Endothelial cell of umbilical vein (primary cell): ENCODE measurements around the gene SLC31A2. TPM values are rescaled to one million over a fixed set of nuclear protein-coding genes. Genes with fewer than 3 reads are reported as not detected.

Experiments
- BruUV-seq: library from RNA; stranded (reverse); fragments of 400-500 nt; replicated peaks from 2 replicates; lab custom pipeline; 2021; lab: Mats Ljungman, UMichigan
- CTCF ChIA-PET: fragments of 300-600, 350-600 bp; sonication (Branson Sonifier 250); formaldehyde crosslinking; loops from one replicate; lab custom pipeline; 2021; ENCODE audit warnings: antibody characterized with exemption, inconsistent platforms; lab: Charles Lee
- POLR2A ChIA-PET: fragments of 300-600, 350-600 bp; sonication (Branson Sonifier 250); formaldehyde crosslinking; loops from one replicate; lab custom pipeline; 2021; ENCODE audit warnings: antibody characterized with exemption, inconsistent platforms; lab: Charles Lee
- DNase-seq: peaks from one replicate; pipeline ENCODE4 v3.0.0-alpha.2; 2011; ENCODE audit warnings: low read depth, low spot score
- FAIRE-seq: peaks from 2 replicates; lab custom pipeline; 2011; peaks lifted over from hg19 to GRCh38; lab: Jason Lieb, UNC
- H2AFZ ChIP-seq: 2 replicates; pipeline ENCODE4 v1.6.0; 2012; ENCODE audit warnings: low read depth, low read length, control low read depth, inconsistent platforms
- H3K27ac ChIP-seq: 2 replicates; pipeline ENCODE4 v1.5.1; 2011; ENCODE audit warnings: low read depth, mild to moderate bottlenecking, control low read depth, low read length, moderate library complexity; ENCODE audit not compliant: insufficient read depth
- H3K27me3 ChIP-seq, 2 experiments: 2 replicates each; pipeline versions ENCODE4 v1.6.0 to v1.6.1; 2011; ENCODE audit warnings: low read length in 2 of 2, mixed read lengths in 1 of 2; ENCODE audit not compliant: control insufficient read depth in 2 of 2, insufficient read depth in 2 of 2
- H3K36me3 ChIP-seq, 2 experiments: 2 replicates in 1 of 2; 3 replicates in 1 of 2; pipeline ENCODE4 v1.5.1; 2011; ENCODE audit warnings: low read length in 2 of 2, mild to moderate bottlenecking in 1 of 2, moderate library complexity in 1 of 2; ENCODE audit not compliant: control insufficient read depth in 2 of 2, insufficient read depth in 2 of 2; ENCODE audit errors: extremely low read depth in 1 of 2
- H3K4me1 ChIP-seq: 3 replicates; pipeline ENCODE4 v1.5.1; 2011; ENCODE audit warnings: mild to moderate bottlenecking, low read length; ENCODE audit not compliant: control insufficient read depth, insufficient read depth; ENCODE audit errors: extremely low read depth
- H3K4me2 ChIP-seq: 2 replicates; pipeline ENCODE4 v1.6.1; 2011; ENCODE audit warnings: low read length, control low read depth, mixed read lengths; ENCODE audit not compliant: insufficient read depth
- H3K4me3 ChIP-seq, 3 experiments: fragments of 200-600 bp in 1 of 3; sonication (generic), shearing (Covaris generic) in 1 of 3; replicated peaks in 1 of 3; 2 replicates each; pipeline ENCODE4 v1.5.1; 2011 to 2016; ENCODE audit warnings: control low read depth in 3 of 3, low read length in 3 of 3, mild to moderate bottlenecking in 2 of 3, inconsistent platforms in 1 of 3, low read depth in 1 of 3, moderate library complexity in 1 of 3; ENCODE audit not compliant: insufficient read depth in 1 of 3
- H3K79me2 ChIP-seq: 2 replicates; pipeline ENCODE4 v1.6.0; 2012; ENCODE audit warnings: low read length, inconsistent platforms; ENCODE audit not compliant: control insufficient read depth, insufficient read depth
- H3K9ac ChIP-seq: replicated peaks from 2 replicates; pipeline ENCODE3; 2011; ENCODE audit warnings: low read length, control low read depth; ENCODE audit not compliant: insufficient read depth; ENCODE audit errors: extremely low read depth
- H3K9me1 ChIP-seq: replicated peaks from 3 replicates; pipeline ENCODE4 v1.6.0; 2011; ENCODE audit warnings: mild to moderate bottlenecking, low read length; ENCODE audit not compliant: control insufficient read depth, insufficient read depth; ENCODE audit errors: extremely low read depth
- H3K9me3 ChIP-seq: replicated peaks from 2 replicates; pipeline ENCODE4 v1.5.1; 2012; ENCODE audit warnings: low read length, inconsistent platforms; ENCODE audit not compliant: control insufficient read depth, insufficient read depth
- H4K20me1 ChIP-seq: replicated peaks from 2 replicates; pipeline ENCODE3; 2011; ENCODE audit warnings: mild to moderate bottlenecking, low read length; ENCODE audit not compliant: control insufficient read depth, insufficient read depth; ENCODE audit errors: extremely low read depth
- CTCF ChIP-seq, 2 donors: IDR thresholded peaks; 1 replicate in 1 of 2; 2 replicates in 1 of 2; pipeline ENCODE4 v1.5.1; 2011; ENCODE audit warnings: low read length in 2 of 2, mild to moderate bottlenecking in 2 of 2, moderate library complexity in 2 of 2, control low read depth in 1 of 2, inconsistent platforms in 1 of 2, low read depth in 1 of 2; ENCODE audit not compliant: insufficient read depth in 1 of 2; ENCODE audit errors: extremely low read depth in 1 of 2
- FOS ChIP-seq: IDR thresholded peaks from 2 replicates; pipeline ENCODE4 v1.6.1; 2011; ENCODE audit warnings: mild to moderate bottlenecking, low read length, moderate library complexity, borderline replicate concordance; ENCODE audit not compliant: insufficient read depth
- GATA2 ChIP-seq: IDR thresholded peaks from 2 replicates; pipeline ENCODE4 v1.7.0; 2011; ENCODE audit warnings: low read depth, mild to moderate bottlenecking, moderate library complexity, mixed read lengths, low read length; ENCODE audit not compliant: insufficient read length, insufficient read depth
- JUN ChIP-seq: IDR thresholded peaks from 2 replicates; pipeline ENCODE4 v1.6.1; 2011; ENCODE audit warnings: borderline replicate concordance, low read depth; ENCODE audit not compliant: insufficient read length, insufficient read depth
- MAX ChIP-seq: IDR thresholded peaks from 2 replicates; pipeline ENCODE4 v1.6.1; 2011; ENCODE audit not compliant: insufficient read depth, insufficient read length
- MYC ChIP-seq: IDR thresholded peaks from one replicate; pipeline ENCODE4 v1.6.1; 2011; ENCODE audit warnings: mild to moderate bottlenecking, low read depth, low read length
- POLR2A ChIP-seq: IDR thresholded peaks from 2 replicates; pipeline ENCODE4 v1.6.1; 2012; ENCODE audit warnings: low read depth, mild to moderate bottlenecking, control low read depth, low read length
- POLR2AphosphoS5 ChIP-seq: IDR thresholded peaks from 2 replicates; pipeline ENCODE4 v1.6.1; 2012; ENCODE audit warnings: low read depth, mild to moderate bottlenecking, control low read depth, low read length, moderate library complexity; ENCODE audit not compliant: insufficient read depth
- dilution Hi-C: fragments of 300-500 bp; cut with MboI; formaldehyde crosslinking; loops from one replicate; pipeline ENCODE4 v1.15.0; 2019; ENCODE audit warnings: low sequenced_read_pairs; ENCODE audit not compliant: extremely low pct_ligation_motif_present
- intact Hi-C: fragments of 100-400 bp; cut with micrococcal nuclease; formaldehyde crosslinking; loops from one replicate; pipeline ENCODE4 v1.10.0; 2022
- polyA plus RNA-seq, 4 experiments: library from polyadenylated mRNA; depleted of rRNA in 3 of 4; stranded (reverse) in 3 of 4; unstranded in 1 of 4; fragments of >200 nt; gene quantifications; 2 replicates each; pipeline versions ENCODE4 v1.2.1 to v1.2.3, GENCODE V29; 2011 to 2012; ENCODE audit warnings: missing spikeins in 1 of 4
- total RNA-seq: library from RNA; stranded (reverse); gene quantifications from 2 replicates; pipeline ENCODE4 v1.2.3, GENCODE V29; 2021

The SLC31A2 gene
- total and polyA plus RNA-seq, 2 donors (not counting 3 experiments of a cell fraction or from before 2014, with no cell fraction given), result 3.7 to 9.8 TPM

- FAIRE-seq (no peak), DNase-seq (no peak)
- Histone ChIP-seq H3K9me3 (no peaks in the 10 kb centered on the region), H3K4me2 (no peak overlapping the region), H3K79me2 (no peaks in the 10 kb centered on the region), H3K9me1 (no peaks in the 10 kb centered on the region), H3K4me3 (no peak overlapping the region), H3K27ac (no peak overlapping the region), H4K20me1 (no peaks in the 10 kb centered on the region), H3K27me3 (no peaks in the 10 kb centered on the region), H3K9ac (no peak overlapping the region), H2AFZ (no peak overlapping the region), H3K4me1 (no peaks in the 10 kb centered on the region), H3K36me3 (peaks cover 11 to 55% of the 10 kb centered on the region in 2 experiments)
- CTCF ChIA-PET, result no interaction called here
- no TSS peak for BruUV-seq
- TF ChIP-seq JUN, result no peak
- dilution Hi-C loops (no loop called here), intact Hi-C loops (no loop called here)
- POLR2A ChIA-PET, result no interaction called here
These were observed 15.2 kb downstream of the SLC31A2 start for GRCh38 chr9:113166039-113166438.

- no peaks in the 10 kb centered on the region for H3K27me3 ChIP-seq
- DNase-seq, result no peak
- no peaks in the 10 kb centered on the region for H3K9me3 ChIP-seq
- TF ChIP-seq MYC (no peak), GATA2 (no peak), CTCF (IDR thresholded peaks at IDR 0.05; ENCODE audit: extremely low read depth in 1 of 2, insufficient read depth in 1 of 2, low read depth in 1 of 2, low read length in 2 of 2) (no peak), POLR2A (no peak), MAX (no peak), POLR2AphosphoS5 (no peak), FOS (no peak)
- H2AFZ ChIP-seq, result no peak overlapping the region
- H3K4me2 ChIP-seq, result no peak overlapping the region
- H3K9me1 ChIP-seq, result no peaks in the 10 kb centered on the region
- H3K9ac ChIP-seq, result no peak overlapping the region
- H3K4me3 ChIP-seq, result no peak overlapping the region
- H3K27ac ChIP-seq, result no peak overlapping the region
- no peak for FAIRE-seq
- intact Hi-C loops, result no loop called here
- no peaks in the 10 kb centered on the region for H3K4me1 ChIP-seq
- ChIA-PET CTCF (no interaction called here), POLR2A (no interaction called here)
- no peaks in the 10 kb centered on the region for H3K79me2 ChIP-seq
- H3K36me3 ChIP-seq, result peaks cover 23 to 54% of the 10 kb centered on the region in 2 experiments
- no peaks in the 10 kb centered on the region for H4K20me1 ChIP-seq
- dilution Hi-C loops, result no loop called here
- BruUV-seq, result no TSS peak
These were observed 18.0 kb downstream of the SLC31A2 start for GRCh38 chr9:113168809-113169208.
